Measurements from ENCODE around the gene ACYP2.
"Not testable (repeated sequence)": the region's sequence is repeated elsewhere in the genome, so short reads cannot be mapped to it uniquely, and the experiment has no call there.

The ACYP2 gene

GRCh38 chr2:54279385-54279784, 164.0 kb downstream of the ACYP2 start:
- H3K27me3 Mint-ChIP-seq = no peaks in the 10 kb centered on the region
- peaks cover 3% of the 10 kb centered on the region for H3K36me3 Mint-ChIP-seq
- peaks cover 9% of the 10 kb centered on the region for H3K4me1 Mint-ChIP-seq (ENCODE audit: low read depth)
- no peak overlapping the region for H3K4me3 Mint-ChIP-seq
- H3K9me3 Mint-ChIP-seq (ENCODE audit: low read depth) = no peaks in the 10 kb centered on the region
- no peak overlapping the region for H3K27ac Mint-ChIP-seq

GRCh38 chr2:54284826-54285225, 169.4 kb downstream of the ACYP2 start:
- Mint-ChIP-seq H3K36me3 (peaks cover 20% of the 10 kb centered on the region), H3K4me1 (ENCODE audit: low read depth) (peaks cover 5% of the 10 kb centered on the region), H3K27ac (no peak overlapping the region), H3K9me3 (ENCODE audit: low read depth) (no peaks in the 10 kb centered on the region), H3K4me3 (no peak overlapping the region), H3K27me3 (no peaks in the 10 kb centered on the region)

GRCh38 chr2:54285451-54285850, 170.0 kb downstream of the ACYP2 start:
- no peaks in the 10 kb centered on the region for H3K27me3 Mint-ChIP-seq

GRCh38 chr2:54287532-54287931, 172.1 kb downstream of the ACYP2 start:
- Mint-ChIP-seq H3K27me3 (no peaks in the 10 kb centered on the region), H3K9me3 (ENCODE audit: low read depth) (no peaks in the 10 kb centered on the region), H3K4me1 (ENCODE audit: low read depth) (peaks cover 1% of the 10 kb centered on the region), H3K36me3 (peaks cover 20% of the 10 kb centered on the region), H3K27ac (no peak overlapping the region), H3K4me3 (no peak overlapping the region)

More at GRCh38 chr2:54285451-54285850, 170.0 kb downstream of the ACYP2 start:
- no peak overlapping the region for H3K4me3 Mint-ChIP-seq
- no peak overlapping the region for H3K27ac Mint-ChIP-seq
- peaks cover 20% of the 10 kb centered on the region for H3K36me3 Mint-ChIP-seq
- H3K9me3 Mint-ChIP-seq (ENCODE audit: low read depth) = no peaks in the 10 kb centered on the region
- H3K4me1 Mint-ChIP-seq (ENCODE audit: low read depth) = peaks cover 5% of the 10 kb centered on the region

GRCh38 chr2:54289917-54290316, 174.5 kb downstream of the ACYP2 start:
- Mint-ChIP-seq H3K4me3 (no peak overlapping the region), H3K4me1 (ENCODE audit: low read depth) (no peaks in the 10 kb centered on the region), H3K9me3 (ENCODE audit: low read depth) (no peaks in the 10 kb centered on the region), H3K27me3 (no peaks in the 10 kb centered on the region), H3K27ac (no peak overlapping the region), H3K36me3 (peaks cover 14% of the 10 kb centered on the region)

GRCh38 chr2:54290356-54291025, 175.1 kb downstream of the ACYP2 start:
- Mint-ChIP-seq H3K4me3 (no peak overlapping the region), H3K27me3 (no peaks in the 10 kb centered on the region), H3K4me1 (ENCODE audit: low read depth) (no peaks in the 10 kb centered on the region), H3K36me3 (peaks cover 10% of the 10 kb centered on the region), H3K27ac (no peak overlapping the region), H3K9me3 (ENCODE audit: low read depth) (no peaks in the 10 kb centered on the region)

- not testable (repeated sequence) for H3K27me3 Mint-ChIP-seq; H3K9me3 Mint-ChIP-seq (ENCODE audit: low read depth); H3K36me3 Mint-ChIP-seq; H3K4me3 Mint-ChIP-seq; H3K27ac Mint-ChIP-seq; H3K4me1 Mint-ChIP-seq (ENCODE audit: low read depth)
Measured at GRCh38 chr2:54294665-54295064, 179.2 kb downstream of the ACYP2 start.

- H3K4me3 Mint-ChIP-seq = no peak overlapping the region
- peaks cover 6% of the 10 kb centered on the region for H3K36me3 Mint-ChIP-seq
- no peaks in the 10 kb centered on the region for H3K4me1 Mint-ChIP-seq (ENCODE audit: low read depth)
- H3K9me3 Mint-ChIP-seq (ENCODE audit: low read depth) = no peaks in the 10 kb centered on the region
- H3K27ac Mint-ChIP-seq = no peak overlapping the region
- H3K27me3 Mint-ChIP-seq = no peaks in the 10 kb centered on the region
Measured at GRCh38 chr2:54295911-54296310, 180.5 kb downstream of the ACYP2 start.

- peaks cover 6% of the 10 kb centered on the region for H3K36me3 Mint-ChIP-seq
- no peaks in the 10 kb centered on the region for H3K27me3 Mint-ChIP-seq
Measured at GRCh38 chr2:54298514-54298913, 183.1 kb downstream of the ACYP2 start.

GRCh38 chr2:54303631-54304030, 188.2 kb downstream of the ACYP2 start:
- Mint-ChIP-seq H3K36me3 (peaks cover 9% of the 10 kb centered on the region), H3K27ac (no peak overlapping the region), H3K4me1 (ENCODE audit: low read depth) (no peaks in the 10 kb centered on the region), H3K4me3 (no peak overlapping the region), H3K9me3 (ENCODE audit: low read depth) (no peaks in the 10 kb centered on the region), H3K27me3 (no peaks in the 10 kb centered on the region)

More at GRCh38 chr2:54298514-54298913, 183.1 kb downstream of the ACYP2 start:
- H3K9me3 Mint-ChIP-seq (ENCODE audit: low read depth) = no peaks in the 10 kb centered on the region
- H3K4me3 Mint-ChIP-seq = no peak overlapping the region
- H3K4me1 Mint-ChIP-seq (ENCODE audit: low read depth) = no peaks in the 10 kb centered on the region
- no peak overlapping the region for H3K27ac Mint-ChIP-seq

- H3K27me3 Mint-ChIP-seq = no peaks in the 10 kb centered on the region
- H3K9me3 Mint-ChIP-seq (ENCODE audit: low read depth) = no peaks in the 10 kb centered on the region
- no peak overlapping the region for H3K4me3 Mint-ChIP-seq
- H3K4me1 Mint-ChIP-seq (ENCODE audit: low read depth) = no peaks in the 10 kb centered on the region
- no peak overlapping the region for H3K27ac Mint-ChIP-seq
- H3K36me3 Mint-ChIP-seq = peaks cover 3% of the 10 kb centered on the region
Measured at GRCh38 chr2:54306556-54306955, 191.1 kb downstream of the ACYP2 start.

- peaks cover 3% of the 10 kb centered on the region for H3K36me3 Mint-ChIP-seq
- H3K4me1 Mint-ChIP-seq (ENCODE audit: low read depth) = no peaks in the 10 kb centered on the region
- H3K4me3 Mint-ChIP-seq = no peak overlapping the region
- no peaks in the 10 kb centered on the region for H3K27me3 Mint-ChIP-seq
- H3K27ac Mint-ChIP-seq = no peak overlapping the region
- no peaks in the 10 kb centered on the region for H3K9me3 Mint-ChIP-seq (ENCODE audit: low read depth)
Measured at GRCh38 chr2:54308186-54308585, 192.8 kb downstream of the ACYP2 start.

- Mint-ChIP-seq H3K4me3 (no peak overlapping the region), H3K4me1 (ENCODE audit: low read depth) (no peaks in the 10 kb centered on the region), H3K36me3 (peaks cover 3% of the 10 kb centered on the region), H3K27me3 (no peaks in the 10 kb centered on the region), H3K9me3 (ENCODE audit: low read depth) (no peaks in the 10 kb centered on the region), H3K27ac (no peak overlapping the region)
Measured at GRCh38 chr2:54308782-54309181, 193.4 kb downstream of the ACYP2 start.

- Mint-ChIP-seq H3K4me3 (no peak overlapping the region), H3K4me1 (ENCODE audit: low read depth) (no peaks in the 10 kb centered on the region), H3K9me3 (ENCODE audit: low read depth) (no peaks in the 10 kb centered on the region), H3K27me3 (peaks cover 2% of the 10 kb centered on the region), H3K27ac (no peak overlapping the region), H3K36me3 (peaks cover 3% of the 10 kb centered on the region)
Measured at GRCh38 chr2:54310311-54310710, 194.9 kb downstream of the ACYP2 start.

GRCh38 chr2:54310961-54311360, 195.5 kb downstream of the ACYP2 start:
- Mint-ChIP-seq H3K9me3 (ENCODE audit: low read depth) (peaks cover 2% of the 10 kb centered on the region), H3K4me1 (ENCODE audit: low read depth) (no peaks in the 10 kb centered on the region), H3K27ac (no peak overlapping the region), H3K4me3 (no peak overlapping the region), H3K36me3 (peaks cover 3% of the 10 kb centered on the region), H3K27me3 (peaks cover 2% of the 10 kb centered on the region)

GRCh38 chr2:54313147-54313546, 197.7 kb downstream of the ACYP2 start:
- peaks cover 4% of the 10 kb centered on the region for H3K27me3 Mint-ChIP-seq
- no peaks in the 10 kb centered on the region for H3K36me3 Mint-ChIP-seq
- H3K4me1 Mint-ChIP-seq (ENCODE audit: low read depth) = no peaks in the 10 kb centered on the region
- H3K27ac Mint-ChIP-seq = no peak overlapping the region
- no peak overlapping the region for H3K4me3 Mint-ChIP-seq
- H3K9me3 Mint-ChIP-seq (ENCODE audit: low read depth) = peaks cover 7% of the 10 kb centered on the region
